ENCODE data around the gene RPLP1.

RPLP1 gene

DNA sequence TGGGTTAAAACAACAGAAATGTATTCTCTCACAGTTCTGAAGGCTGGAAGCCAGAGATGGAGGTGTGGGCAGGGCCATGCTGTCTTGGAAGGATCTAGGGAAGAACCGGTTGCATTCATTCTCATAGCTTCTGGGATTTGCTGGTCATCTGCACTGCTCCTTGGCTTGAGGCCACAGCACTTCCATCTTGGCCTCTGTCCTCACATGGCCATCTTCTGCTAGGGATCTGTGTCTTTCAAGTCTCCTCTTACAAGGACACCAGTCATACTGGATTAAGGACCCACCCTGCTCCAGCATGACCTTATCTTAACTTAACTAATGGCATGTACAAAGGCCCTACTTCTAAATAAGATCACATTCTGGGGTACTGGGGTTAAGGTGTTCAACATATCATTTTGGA, 47.7 kb downstream of the RPLP1 start:
- peaks cover 9% of the 10 kb centered on the region for H3K27me3 Mint-ChIP-seq
- intact Hi-C loops (cut with micrococcal nuclease), result no loop called here
- H3K4me1 Mint-ChIP-seq (ENCODE audit: low read depth), result peaks cover 8% of the 10 kb centered on the region
- H3K27ac Mint-ChIP-seq, result no peak overlapping the region
- H3K9me3 Mint-ChIP-seq, result no peaks in the 10 kb centered on the region
- no peak overlapping the region for H3K4me3 Mint-ChIP-seq
- H3K36me3 Mint-ChIP-seq (ENCODE audit: low read depth), result no peaks in the 10 kb centered on the region

DNA sequence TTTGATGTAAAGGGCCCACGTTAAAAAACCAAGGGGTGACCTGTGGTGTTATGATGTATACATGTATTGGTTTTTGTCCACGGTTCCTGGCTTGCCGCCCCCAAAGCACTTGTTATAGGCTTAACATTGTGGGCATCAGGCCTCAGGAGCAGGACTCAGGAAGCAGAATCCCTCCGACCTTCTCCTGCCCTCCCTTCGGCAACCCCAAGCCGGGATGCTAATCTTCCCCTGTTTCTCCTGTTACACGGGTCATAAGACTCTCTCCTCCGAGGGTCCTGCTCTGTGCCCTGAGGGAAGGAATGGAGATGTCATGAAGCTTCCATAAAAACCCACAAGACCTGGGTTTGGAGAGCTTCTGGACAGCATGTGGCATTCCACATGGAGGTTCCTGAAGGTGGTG, 48.8 kb downstream of the RPLP1 start:
- Mint-ChIP-seq H3K36me3 (ENCODE audit: low read depth) (no peaks in the 10 kb centered on the region), H3K4me3 (no peak overlapping the region), H3K27ac (no peak overlapping the region), H3K9me3 (no peaks in the 10 kb centered on the region), H3K4me1 (ENCODE audit: low read depth) (peaks cover 8% of the 10 kb centered on the region), H3K27me3 (peaks cover 9% of the 10 kb centered on the region)
- intact Hi-C loops (cut with micrococcal nuclease), result no loop called here

DNA sequence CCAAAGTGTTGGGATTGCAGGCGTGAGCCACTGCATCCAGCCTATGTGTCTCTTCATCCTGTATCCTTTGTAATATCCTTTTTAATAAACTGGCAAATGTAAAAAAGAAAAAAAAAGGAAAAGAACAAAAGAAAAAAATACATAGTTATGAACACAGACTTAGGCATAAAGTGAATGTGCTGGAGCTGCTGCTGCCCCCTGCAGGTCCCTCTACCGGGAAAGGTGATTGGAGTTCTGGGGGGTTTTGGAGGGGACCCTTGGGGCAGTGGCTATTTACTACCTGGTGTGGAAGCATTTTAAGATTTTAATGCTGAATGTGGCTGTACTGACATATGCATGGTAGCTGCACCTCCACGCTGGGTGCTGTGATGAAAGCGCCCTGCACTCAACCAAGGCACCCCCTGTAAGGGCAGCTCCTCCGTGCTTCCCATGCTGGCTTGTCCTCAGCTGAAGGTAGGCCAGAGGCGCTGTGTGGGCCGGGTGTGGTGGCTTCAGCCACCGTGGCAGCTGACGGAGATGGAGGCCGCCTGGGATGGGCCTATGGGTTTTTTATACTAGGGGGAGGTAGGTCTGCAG, 49.9 kb downstream of the RPLP1 start:
- intact Hi-C loops (cut with micrococcal nuclease), result no loop called here
- Mint-ChIP-seq H3K9me3 (no peaks in the 10 kb centered on the region), H3K36me3 (ENCODE audit: low read depth) (no peaks in the 10 kb centered on the region), H3K27ac (no peak overlapping the region), H3K27me3 (peaks cover 9% of the 10 kb centered on the region), H3K4me1 (ENCODE audit: low read depth) (peaks cover 8% of the 10 kb centered on the region), H3K4me3 (no peak overlapping the region)

DNA sequence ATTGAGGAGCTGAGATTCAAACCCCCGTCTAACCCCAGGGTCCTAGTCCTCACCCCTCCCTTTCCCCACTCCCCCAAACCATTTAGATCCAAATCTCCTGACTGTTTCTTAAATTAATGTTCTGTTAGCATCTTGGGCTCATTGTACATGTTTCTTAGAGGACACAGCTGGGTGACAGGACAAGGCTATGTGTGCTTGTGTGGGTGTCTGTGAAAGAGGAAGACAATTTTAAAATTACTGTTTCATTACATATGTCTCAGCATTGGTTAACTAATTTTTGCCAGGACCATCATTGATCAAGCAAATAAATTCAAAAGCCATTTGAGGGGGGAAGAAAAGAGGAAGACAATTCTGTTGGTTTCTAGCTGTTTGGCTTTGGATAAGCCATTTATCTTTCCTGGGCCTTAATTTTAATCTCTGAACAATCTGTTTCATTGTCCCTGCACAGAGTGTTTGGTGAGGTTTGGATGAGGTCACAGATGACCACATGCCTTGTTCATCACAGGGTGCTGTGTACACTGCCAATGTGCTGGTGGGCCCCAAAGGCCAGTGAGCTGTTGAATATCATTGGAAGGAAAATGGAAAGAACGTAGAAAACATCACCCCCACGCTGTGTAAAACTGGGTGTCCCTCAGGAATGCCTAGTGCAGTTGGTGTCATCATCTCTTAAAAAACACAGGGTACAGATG, 51.9 kb downstream of the RPLP1 start:
- intact Hi-C loops (cut with micrococcal nuclease), result no loop called here
- Mint-ChIP-seq H3K36me3 (ENCODE audit: low read depth) (no peaks in the 10 kb centered on the region), H3K9me3 (no peaks in the 10 kb centered on the region), H3K4me1 (ENCODE audit: low read depth) (peaks cover 8% of the 10 kb centered on the region), H3K27ac (no peak overlapping the region), H3K27me3 (peaks cover 9% of the 10 kb centered on the region), H3K4me3 (no peak overlapping the region)
